HCT116 (cell line): ENCODE measurements around the gene FBXO11. TPM values are rescaled to one million over a fixed set of nuclear protein-coding genes. Genes with fewer than 3 reads are reported as not detected.

Source experiments
- ATAC-seq: fragments of 200-7000 bp; cut with Tn5 transposase; 2 replicates; pipeline ENCODE4 v1.9.1; 2020; ENCODE audit warnings: mild to moderate bottlenecking, moderate library complexity
- BruUV-seq: library from RNA; stranded (reverse); fragments of 400-500 nt; replicated peaks from 2 replicates; lab custom pipeline; 2021; lab: Mats Ljungman, UMichigan
- CTCF ChIA-PET: fragments of 300-600 bp; sonication (Branson Sonifier 250); formaldehyde crosslinking; loops from one replicate; lab custom pipeline; 2021; ENCODE audit warnings: antibody characterized with exemption; lab: Charles Lee
- POLR2A ChIA-PET: fragments of 300-600, 350-600 bp; sonication (Branson Sonifier 250); formaldehyde crosslinking; loops from one replicate; lab custom pipeline; 2021; ENCODE audit warnings: antibody characterized with exemption; lab: Charles Lee
- RAD21 ChIA-PET, 2 experiments: fragments of 300-600 bp; sonication (Branson Sonifier 250); formaldehyde crosslinking; loops; one replicate each; lab custom pipeline; 2023; ENCODE audit warnings: low total read pairs in 2 of 2; ENCODE audit not compliant: uncharacterized antibody in 2 of 2, unreplicated experiment in 2 of 2, low non-redundant PET in 1 of 2; lab: Charles Lee
- DNase-seq: peaks from one replicate; pipeline ENCODE4 v3.0.0-alpha.2; 2010; ENCODE audit warnings: low read depth, low spot score
- H2AFZ ChIP-seq: fragments of 200-600 bp; shearing (Covaris generic), sonication (generic); 2 replicates; pipeline ENCODE4 v1.6.1; 2017; ENCODE audit warnings: low read depth, mixed run types, mixed read lengths, antibody characterized with exemption, low read length; ENCODE audit not compliant: poor library complexity, severe bottlenecking
- H3K27ac ChIP-seq: 2 replicates; pipeline ENCODE4 v1.5.1; 2012; ENCODE audit warnings: low read depth, low read length
- H3K27me3 ChIP-seq: fragments of 200-600 bp; sonication (generic); 2 replicates; pipeline ENCODE4 v1.6.1; 2016; ENCODE audit warnings: mixed run types, low read length, mixed read lengths; ENCODE audit not compliant: insufficient read depth
- H3K36me3 ChIP-seq, 2 experiments: fragments of 200-500 bp in 1 of 2; fragments of 200-600 bp in 1 of 2; sonication (Bioruptor generic) in 1 of 2; sonication (generic) in 1 of 2; 2 replicates each; pipeline versions ENCODE4 v1.5.1 to v1.6.1; 2014 to 2016; ENCODE audit warnings: low read length in 2 of 2, inconsistent platforms in 1 of 2, mixed read lengths in 1 of 2, mixed run types in 1 of 2; ENCODE audit not compliant: insufficient read depth in 2 of 2, control insufficient read depth in 1 of 2
- H3K4me1 ChIP-seq, 2 experiments: fragments of 200-600 bp in 1 of 2; sonication (generic) in 1 of 2; 2 replicates each; pipeline versions ENCODE4 v1.5.1 to v1.6.1; 2012 to 2017; ENCODE audit warnings: low read length in 2 of 2, inconsistent platforms in 1 of 2, mild to moderate bottlenecking in 1 of 2, mixed read lengths in 1 of 2, mixed run types in 1 of 2, moderate library complexity in 1 of 2; ENCODE audit not compliant: insufficient read depth in 2 of 2, control insufficient read depth in 1 of 2
- H3K4me2 ChIP-seq: fragments of 200-600 bp; sonication (generic); 2 replicates; pipeline ENCODE4 v1.6.1; 2017; ENCODE audit warnings: mixed run types, low read length, mixed read lengths
- H3K4me3 ChIP-seq, 2 experiments: fragments of 200-600 bp in 1 of 2; sonication (generic) in 1 of 2; replicated peaks in 1 of 2; 2 replicates each; pipeline ENCODE4 v1.5.1; 2011 to 2016; ENCODE audit warnings: low read length in 2 of 2, control low read depth in 1 of 2, low read depth in 1 of 2, mild to moderate bottlenecking in 1 of 2, mixed read lengths in 1 of 2, mixed run types in 1 of 2
- H3K79me2 ChIP-seq: fragments of 200-600 bp; sonication (generic); 2 replicates; pipeline ENCODE4 v1.6.1; 2017; ENCODE audit warnings: mild to moderate bottlenecking, mixed run types, low read length, moderate library complexity, mixed read lengths; ENCODE audit not compliant: insufficient read depth
- H3K9ac ChIP-seq: fragments of 200-600 bp; sonication (generic); 2 replicates; pipeline ENCODE4 v1.6.1; 2016; ENCODE audit warnings: low read length, mixed read lengths
- H3K9me2 ChIP-seq: fragments of 200-600 bp; sonication (generic), shearing (Covaris generic); 2 replicates; pipeline ENCODE4 v1.6.1; 2017; ENCODE audit warnings: mixed run types, mild to moderate bottlenecking, moderate library complexity; ENCODE audit not compliant: insufficient read depth
- H3K9me3 ChIP-seq, 2 experiments: fragments of 200-500 bp in 1 of 2; fragments of 200-600 bp in 1 of 2; sonication (Bioruptor generic) in 1 of 2; sonication (generic) in 1 of 2; 2 replicates each; pipeline ENCODE4 v1.6.1; 2014 to 2017; ENCODE audit warnings: low read length in 2 of 2, mixed read lengths in 2 of 2, inconsistent platforms in 1 of 2, low read depth in 1 of 2, mild to moderate bottlenecking in 1 of 2, mixed run types in 1 of 2, moderate library complexity in 1 of 2; ENCODE audit not compliant: control insufficient read depth in 1 of 2, insufficient read depth in 1 of 2
- H4K20me1 ChIP-seq: fragments of 200-600 bp; sonication (generic), shearing (Covaris generic); 2 replicates; pipeline ENCODE4 v1.6.1; 2017; ENCODE audit warnings: mixed run types, mild to moderate bottlenecking, moderate library complexity; ENCODE audit not compliant: insufficient read depth
- CBX3 ChIP-seq: IDR thresholded peaks from 2 replicates; pipeline ENCODE4 v1.6.1; 2012; ENCODE audit warnings: low read depth
- CTCF ChIP-seq, 3 experiments: fragments of 200-600 bp in 1 of 3; sonication (generic) in 1 of 3; IDR thresholded peaks in 2 of 3; conservative IDR thresholded peaks in 1 of 3; 2 replicates each; pipeline ENCODE4 v1.5.1; 2012 to 2017; ENCODE audit warnings: low read depth in 2 of 3, low read length in 2 of 3, antibody characterized with exemption in 1 of 3, borderline replicate concordance in 1 of 3, control low read depth in 1 of 3, mild to moderate bottlenecking in 1 of 3, mixed read lengths in 1 of 3, mixed run types in 1 of 3, moderate library complexity in 1 of 3; ENCODE audit not compliant: insufficient read depth in 1 of 3
- EGR1 ChIP-seq: IDR thresholded peaks from 2 replicates; pipeline ENCODE4 v1.6.1; 2012; ENCODE audit warnings: low read depth
- EZH2 ChIP-seq: fragments of 200-600 bp; sonication (generic); IDR thresholded peaks from 2 replicates; pipeline ENCODE4 v1.6.1; 2017; ENCODE audit warnings: antibody characterized with exemption, mixed run types
- EZH2phosphoT487 ChIP-seq: fragments of 200-600 bp; IDR thresholded peaks from 2 replicates; pipeline ENCODE4 v1.6.1; 2018; ENCODE audit warnings: antibody characterized with exemption, borderline replicate concordance
- POLR2A ChIP-seq: IDR thresholded peaks from 2 replicates; pipeline ENCODE4 v1.7.0; 2011; ENCODE audit warnings: borderline replicate concordance; ENCODE audit not compliant: insufficient read depth, insufficient read length; ENCODE audit errors: extremely low read depth
- POLR2AphosphoS5 ChIP-seq: IDR thresholded peaks from 2 replicates; pipeline ENCODE4 v1.6.1; 2011; ENCODE audit warnings: mild to moderate bottlenecking, low read depth, low read length, moderate library complexity
- RAD21 ChIP-seq: IDR thresholded peaks from 2 replicates; pipeline ENCODE4 v1.6.1; 2012; ENCODE audit warnings: low read depth, mild to moderate bottlenecking
- SP1 ChIP-seq: IDR thresholded peaks from 2 replicates; pipeline ENCODE4 v1.6.1; 2012; ENCODE audit warnings: low read depth
- SRF ChIP-seq: IDR thresholded peaks from 2 replicates; pipeline ENCODE4 v1.6.1; 2012; ENCODE audit warnings: low read depth
- YY1 ChIP-seq: IDR thresholded peaks from 2 replicates; pipeline ENCODE4 v1.6.1; 2011; ENCODE audit warnings: low read length, low read depth, moderate library complexity, mild to moderate bottlenecking; ENCODE audit not compliant: insufficient replicate concordance; ENCODE audit errors: extremely low read depth
- ZFX ChIP-seq: fragments of 450-650 bp; IDR thresholded peaks from 2 replicates; pipeline ENCODE4 v1.6.1; 2017
- ZNF274 ChIP-seq: fragments of 200-500 bp; sonication (Bioruptor generic); IDR thresholded peaks from 2 replicates; pipeline ENCODE4 v1.6.1; 2014; ENCODE audit warnings: mild to moderate bottlenecking, low read depth, low read length, inconsistent platforms
- intact Hi-C: fragments of 100-400 bp; cut with micrococcal nuclease; formaldehyde crosslinking; loops from 2 replicates; pipeline ENCODE4 v1.10.0; 2022
- total RNA-seq: library from RNA; stranded (reverse); gene quantifications from one replicate; pipeline ENCODE4 v1.2.1, GENCODE V29; 2021; ENCODE audit not compliant: unreplicated experiment
- TF ChIP-seq, protein P1 (sequence below): IDR thresholded peaks from 2 replicates; pipeline ENCODE4 v1.6.1; 2012; ENCODE audit warnings: low read depth
- TF ChIP-seq, protein P2 (sequence below): IDR thresholded peaks from 2 replicates; pipeline ENCODE4 v1.6.1; 2011; ENCODE audit warnings: mild to moderate bottlenecking, low read length, moderate library complexity; ENCODE audit not compliant: insufficient replicate concordance; ENCODE audit errors: extremely low read depth

Gene FBXO11
- total RNA-seq, 1 experiment from 2014 or later = 60.2 TPM

DNA sequence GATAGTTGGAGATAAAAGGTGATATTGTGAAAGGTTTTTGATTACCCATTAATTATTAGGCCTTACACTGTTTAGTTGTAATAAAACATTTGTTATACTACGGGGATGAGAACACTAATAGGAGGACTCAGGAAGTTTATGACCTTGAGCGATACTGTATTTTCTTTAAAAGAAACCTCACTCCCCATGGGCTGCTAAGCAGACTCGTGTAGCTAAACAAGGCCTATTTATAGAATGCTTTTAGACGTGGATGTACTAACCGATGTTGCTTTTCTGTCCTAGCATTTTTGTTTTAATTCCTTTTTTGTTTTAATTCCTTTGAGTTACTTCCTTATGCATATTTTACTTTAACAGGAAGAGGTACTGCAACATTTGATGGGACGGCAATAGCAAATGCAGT lies 100.4 kb downstream of the FBXO11 start:
- Histone ChIP-seq H3K36me3 (peaks cover 71 to 82% of the 10 kb centered on the region in 2 experiments), H3K9ac (no peak overlapping the region), H3K27me3 (no peaks in the 10 kb centered on the region), H2AFZ (no peak overlapping the region), H3K4me1 (no peaks in the 10 kb centered on the region), H3K79me2 (peaks cover 44% of the 10 kb centered on the region), H4K20me1 (no peaks in the 10 kb centered on the region; the same call in 1 of the 2 replicates), H3K4me3 (no peak overlapping the region), H3K9me2 (no peaks in the 10 kb centered on the region), H3K9me3 (no peaks in the 10 kb centered on the region), H3K27ac (no peak overlapping the region), H3K4me2 (no peak overlapping the region)
- TF ChIP-seq SRF = no peak
- TF ChIP-seq RAD21 = no peak
- TF ChIP-seq SP1 = no peak
- no peak for TF ChIP-seq EZH2phosphoT487
- TF ChIP-seq, protein P1, sequence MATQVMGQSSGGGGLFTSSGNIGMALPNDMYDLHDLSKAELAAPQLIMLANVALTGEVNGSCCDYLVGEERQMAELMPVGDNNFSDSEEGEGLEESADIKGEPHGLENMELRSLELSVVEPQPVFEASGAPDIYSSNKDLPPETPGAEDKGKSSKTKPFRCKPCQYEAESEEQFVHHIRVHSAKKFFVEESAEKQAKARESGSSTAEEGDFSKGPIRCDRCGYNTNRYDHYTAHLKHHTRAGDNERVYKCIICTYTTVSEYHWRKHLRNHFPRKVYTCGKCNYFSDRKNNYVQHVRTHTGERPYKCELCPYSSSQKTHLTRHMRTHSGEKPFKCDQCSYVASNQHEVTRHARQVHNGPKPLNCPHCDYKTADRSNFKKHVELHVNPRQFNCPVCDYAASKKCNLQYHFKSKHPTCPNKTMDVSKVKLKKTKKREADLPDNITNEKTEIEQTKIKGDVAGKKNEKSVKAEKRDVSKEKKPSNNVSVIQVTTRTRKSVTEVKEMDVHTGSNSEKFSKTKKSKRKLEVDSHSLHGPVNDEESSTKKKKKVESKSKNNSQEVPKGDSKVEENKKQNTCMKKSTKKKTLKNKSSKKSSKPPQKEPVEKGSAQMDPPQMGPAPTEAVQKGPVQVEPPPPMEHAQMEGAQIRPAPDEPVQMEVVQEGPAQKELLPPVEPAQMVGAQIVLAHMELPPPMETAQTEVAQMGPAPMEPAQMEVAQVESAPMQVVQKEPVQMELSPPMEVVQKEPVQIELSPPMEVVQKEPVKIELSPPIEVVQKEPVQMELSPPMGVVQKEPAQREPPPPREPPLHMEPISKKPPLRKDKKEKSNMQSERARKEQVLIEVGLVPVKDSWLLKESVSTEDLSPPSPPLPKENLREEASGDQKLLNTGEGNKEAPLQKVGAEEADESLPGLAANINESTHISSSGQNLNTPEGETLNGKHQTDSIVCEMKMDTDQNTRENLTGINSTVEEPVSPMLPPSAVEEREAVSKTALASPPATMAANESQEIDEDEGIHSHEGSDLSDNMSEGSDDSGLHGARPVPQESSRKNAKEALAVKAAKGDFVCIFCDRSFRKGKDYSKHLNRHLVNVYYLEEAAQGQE = no peak
- TF ChIP-seq CBX3 = no peak
- TF ChIP-seq EGR1 = no peak
- TF ChIP-seq, protein P2, sequence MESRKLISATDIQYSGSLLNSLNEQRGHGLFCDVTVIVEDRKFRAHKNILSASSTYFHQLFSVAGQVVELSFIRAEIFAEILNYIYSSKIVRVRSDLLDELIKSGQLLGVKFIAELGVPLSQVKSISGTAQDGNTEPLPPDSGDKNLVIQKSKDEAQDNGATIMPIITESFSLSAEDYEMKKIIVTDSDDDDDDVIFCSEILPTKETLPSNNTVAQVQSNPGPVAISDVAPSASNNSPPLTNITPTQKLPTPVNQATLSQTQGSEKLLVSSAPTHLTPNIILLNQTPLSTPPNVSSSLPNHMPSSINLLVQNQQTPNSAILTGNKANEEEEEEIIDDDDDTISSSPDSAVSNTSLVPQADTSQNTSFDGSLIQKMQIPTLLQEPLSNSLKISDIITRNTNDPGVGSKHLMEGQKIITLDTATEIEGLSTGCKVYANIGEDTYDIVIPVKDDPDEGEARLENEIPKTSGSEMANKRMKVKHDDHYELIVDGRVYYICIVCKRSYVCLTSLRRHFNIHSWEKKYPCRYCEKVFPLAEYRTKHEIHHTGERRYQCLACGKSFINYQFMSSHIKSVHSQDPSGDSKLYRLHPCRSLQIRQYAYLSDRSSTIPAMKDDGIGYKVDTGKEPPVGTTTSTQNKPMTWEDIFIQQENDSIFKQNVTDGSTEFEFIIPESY = no peak
- TF ChIP-seq POLR2A = no peak
- TF ChIP-seq ZNF274 = no peak
- no peak for TF ChIP-seq POLR2AphosphoS5
- TF ChIP-seq ZFX = no peak
- no peak for TF ChIP-seq CTCF (IDR thresholded peaks at IDR 0.05 in 2 of 3, conservative IDR thresholded peaks at IDR 0.05 in 1 of 3; ENCODE audit: borderline replicate concordance in 1 of 3, insufficient read depth in 1 of 3, low read depth in 2 of 3, low read length in 2 of 3)
- TF ChIP-seq EZH2 = no peak
- TF ChIP-seq YY1 = no peak
- no peak for DNase-seq
- intact Hi-C loops = no loop called here
- POLR2A ChIA-PET = no interaction called here
- RAD21 ChIA-PET = no interaction called here
- CTCF ChIA-PET = no interaction called here
- no TSS peak for BruUV-seq
- ATAC-seq = no peak
